Glutamatergic neuron (in vitro differentiated cells): ENCODE measurements around the gene TAS2R39. TPM values are rescaled to one million over a fixed set of nuclear protein-coding genes. Genes with fewer than 3 reads are reported as not detected.

Source experiments
- DNase-seq: peaks from one replicate; pipeline ENCODE4 v3.0.0; 2022
- H3K27ac Mint-ChIP-seq: one replicate; pipeline ENCODE4 v1.8.0; 2020; ENCODE audit warnings: mild to moderate bottlenecking, mixed read lengths, inconsistent platforms; ENCODE audit not compliant: unreplicated experiment
- H3K27me3 Mint-ChIP-seq: one replicate; pipeline ENCODE4 v1.8.0; 2020; ENCODE audit warnings: mild to moderate bottlenecking, moderate library complexity, mixed read lengths, inconsistent platforms; ENCODE audit not compliant: unreplicated experiment
- H3K36me3 Mint-ChIP-seq: one replicate; pipeline ENCODE4 v1.8.0; 2020; ENCODE audit warnings: mild to moderate bottlenecking, mixed read lengths, inconsistent platforms; ENCODE audit not compliant: unreplicated experiment
- H3K4me1 Mint-ChIP-seq: one replicate; pipeline ENCODE4 v1.8.0; 2020; ENCODE audit warnings: mild to moderate bottlenecking, low read depth, mixed read lengths, inconsistent platforms; ENCODE audit not compliant: unreplicated experiment
- H3K4me3 Mint-ChIP-seq: one replicate; pipeline ENCODE4 v1.8.0; 2020; ENCODE audit warnings: mild to moderate bottlenecking, mixed read lengths, inconsistent platforms; ENCODE audit not compliant: unreplicated experiment
- H3K9me3 Mint-ChIP-seq: one replicate; pipeline ENCODE4 v1.8.0; 2020; ENCODE audit warnings: mild to moderate bottlenecking, moderate library complexity, mixed read lengths, inconsistent platforms; ENCODE audit not compliant: unreplicated experiment
- CTCF ChIP-seq: fragments of 200-600 bp; sonication (generic); IDR thresholded peaks from one replicate; pipeline ENCODE4 v1.5.0; 2021; ENCODE audit not compliant: partially characterized antibody, unreplicated experiment
- total RNA-seq: library from RNA; stranded (reverse); fragmentation: NEBNext Ultra II Directional; extraction: Animal tissue kit (Norgen Biotek cat#: 25700); gene quantifications from one replicate; pipeline ENCODE4 v1.2.1, GENCODE V29; 2021; ENCODE audit not compliant: unreplicated experiment

TAS2R39 gene
- total RNA-seq, 1 donor from 2014 or later: not detected

GRCh38 chr7:143229054-143229790 lies 46.0 kb downstream of the TAS2R39 start:
- H3K27me3 Mint-ChIP-seq: no peaks in the 10 kb centered on the region
- H3K4me3 Mint-ChIP-seq: no peak overlapping the region
- peak overlapping the region; percentile 28 for H3K27ac Mint-ChIP-seq
- H3K36me3 Mint-ChIP-seq: no peaks in the 10 kb centered on the region
- H3K9me3 Mint-ChIP-seq: no peaks in the 10 kb centered on the region
- no peak for TF ChIP-seq CTCF
- peak; percentile 71 for DNase-seq
- H3K4me1 Mint-ChIP-seq: peaks cover 13% of the 10 kb centered on the region

DNA sequence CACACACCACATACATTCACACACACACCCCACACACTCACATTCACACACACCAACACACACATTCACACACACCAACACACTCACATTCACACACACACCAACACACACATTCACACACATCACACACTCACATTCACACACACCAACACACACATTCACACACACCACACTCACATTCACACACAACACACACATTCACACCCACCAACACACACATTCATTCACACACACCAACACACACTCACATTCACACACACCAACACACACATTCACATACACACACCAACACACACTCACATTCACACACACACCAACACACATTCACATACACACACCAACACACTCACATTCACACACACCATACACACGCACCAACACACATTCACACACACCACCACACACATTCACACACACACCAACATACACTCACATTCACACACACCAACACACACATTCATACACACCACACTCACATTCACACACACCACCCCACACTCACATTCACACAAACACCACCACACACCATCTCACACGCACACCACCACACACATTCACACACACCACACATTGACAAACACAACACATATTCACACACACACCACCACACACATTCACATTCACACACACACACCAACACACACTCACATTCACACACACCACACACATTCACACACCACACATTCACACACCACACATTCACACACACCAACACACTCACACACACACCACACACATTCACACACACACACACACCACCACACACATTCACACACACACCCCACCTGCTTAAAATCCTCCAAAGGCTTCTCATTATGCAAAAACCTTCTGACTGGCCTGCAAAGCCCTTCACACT lies 47.6 kb downstream of the TAS2R39 start:
- no peaks in the 10 kb centered on the region for H3K9me3 Mint-ChIP-seq
- DNase-seq: no peak
- H3K4me3 Mint-ChIP-seq: no peak overlapping the region
- peaks cover 4% of the 10 kb centered on the region for H3K36me3 Mint-ChIP-seq
- peaks cover 11% of the 10 kb centered on the region for H3K4me1 Mint-ChIP-seq
- no peak for TF ChIP-seq CTCF
- H3K27ac Mint-ChIP-seq: no peak overlapping the region
- H3K27me3 Mint-ChIP-seq: no peaks in the 10 kb centered on the region

Other genes starting within 250 kb of the TAS2R39 start
- gene TRPV5, start 249.7 kb upstream of the TAS2R39 start, total RNA-seq: 0.15 TPM
- gene LLCFC1, start 243.9 kb upstream of the TAS2R39 start, total RNA-seq: not detected
- gene KEL, start 221.1 kb upstream of the TAS2R39 start, total RNA-seq: 0.64 TPM
- not detected for gene OR9A2, start 156.3 kb upstream of the TAS2R39 start, total RNA-seq
- not detected for gene OR6V1, start 131.1 kb upstream of the TAS2R39 start, total RNA-seq
- gene PIP, start 51.3 kb upstream of the TAS2R39 start, total RNA-seq: not detected
- not detected for gene TAS2R40, start 38.6 kb downstream of the TAS2R39 start, total RNA-seq
- gene GSTK1, start 80.0 kb downstream of the TAS2R39 start, total RNA-seq: 48.6 TPM
- not detected for gene TMEM139, start 101.5 kb downstream of the TAS2R39 start, total RNA-seq
- 59.2 TPM for gene CASP2, start 104.9 kb downstream of the TAS2R39 start, total RNA-seq
- 0.56 TPM for gene CLCN1, start 132.7 kb downstream of the TAS2R39 start, total RNA-seq
- gene FAM131B, start 179.3 kb downstream of the TAS2R39 start, total RNA-seq: 111 TPM
- gene ZYX, start 197.9 kb downstream of the TAS2R39 start, total RNA-seq: 163 TPM
- gene EPHA1, start 225.4 kb downstream of the TAS2R39 start, total RNA-seq: 4.7 TPM